T-helper 1 cell (primary cell): Measurements from ENCODE around the gene ASMT.
"Not testable (repeated sequence)": the region's sequence is repeated elsewhere in the genome, so short reads cannot be mapped to it uniquely, and the experiment has no call there.

Source experiments
- DNase-seq, 5 donors: peaks; one replicate each; pipeline ENCODE4 v3.0.0-alpha.2; 2012 to 2020
- total RNA-seq, 4 donors: gene quantifications; one replicate each; lab custom pipeline; 2026; lab: John Stamatoyannopoulos, UW

The ASMT gene, protein sequence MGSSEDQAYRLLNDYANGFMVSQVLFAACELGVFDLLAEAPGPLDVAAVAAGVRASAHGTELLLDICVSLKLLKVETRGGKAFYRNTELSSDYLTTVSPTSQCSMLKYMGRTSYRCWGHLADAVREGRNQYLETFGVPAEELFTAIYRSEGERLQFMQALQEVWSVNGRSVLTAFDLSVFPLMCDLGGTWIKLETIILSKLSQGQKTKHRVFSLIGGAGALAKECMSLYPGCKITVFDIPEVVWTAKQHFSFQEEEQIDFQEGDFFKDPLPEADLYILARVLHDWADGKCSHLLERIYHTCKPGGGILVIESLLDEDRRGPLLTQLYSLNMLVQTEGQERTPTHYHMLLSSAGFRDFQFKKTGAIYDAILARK
- total RNA-seq, result 0 to 0.71 (median 0.46) reads per million in 4 donors

DNA sequence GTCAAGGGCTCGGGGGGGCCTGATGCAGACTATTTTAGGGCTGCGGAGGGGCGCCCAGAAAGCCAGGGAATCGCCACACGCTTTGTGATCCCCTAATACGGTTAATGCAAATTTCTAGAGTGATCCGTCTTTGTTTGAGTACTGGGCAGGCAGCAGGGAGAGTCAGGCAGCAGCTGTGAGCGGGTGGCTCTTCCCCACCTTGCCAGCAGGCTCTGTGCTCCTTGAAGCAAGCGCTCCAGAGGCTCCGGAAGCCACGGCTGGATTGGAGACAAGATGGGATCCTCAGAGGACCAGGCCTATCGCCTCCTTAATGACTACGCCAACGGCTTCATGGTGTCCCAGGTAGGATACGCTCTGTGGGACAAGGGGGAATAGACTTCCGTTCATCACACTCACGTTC lies at the start of gene ASMT:
ASMT (plus strand) TSS at position 133 of the 400 bp plus-strand sequence; CDS start at position 274, 141 bp downstream.
- no peak for DNase-seq

DNA sequence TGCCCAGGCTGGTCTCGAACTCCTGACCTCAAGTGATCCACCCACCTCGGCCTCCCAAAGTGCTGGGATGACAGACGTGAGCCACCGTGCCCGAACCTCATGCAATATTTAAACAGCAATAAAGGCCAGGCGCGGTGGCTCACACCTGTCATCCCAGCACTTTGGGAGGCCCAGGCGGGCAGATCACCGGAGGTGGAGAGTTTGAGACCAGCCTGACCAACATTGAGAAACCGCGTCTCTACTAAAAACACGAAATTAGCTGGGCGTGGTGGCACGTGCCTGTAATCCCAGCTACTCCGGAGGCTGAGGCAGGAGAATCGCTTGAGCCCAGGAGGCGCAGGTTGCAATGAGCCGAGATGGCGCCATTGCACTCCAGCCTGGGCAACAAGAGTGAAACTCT lies 40.7 kb upstream of the ASMT start:
- DNase-seq, result not testable (repeated sequence)

DNA sequence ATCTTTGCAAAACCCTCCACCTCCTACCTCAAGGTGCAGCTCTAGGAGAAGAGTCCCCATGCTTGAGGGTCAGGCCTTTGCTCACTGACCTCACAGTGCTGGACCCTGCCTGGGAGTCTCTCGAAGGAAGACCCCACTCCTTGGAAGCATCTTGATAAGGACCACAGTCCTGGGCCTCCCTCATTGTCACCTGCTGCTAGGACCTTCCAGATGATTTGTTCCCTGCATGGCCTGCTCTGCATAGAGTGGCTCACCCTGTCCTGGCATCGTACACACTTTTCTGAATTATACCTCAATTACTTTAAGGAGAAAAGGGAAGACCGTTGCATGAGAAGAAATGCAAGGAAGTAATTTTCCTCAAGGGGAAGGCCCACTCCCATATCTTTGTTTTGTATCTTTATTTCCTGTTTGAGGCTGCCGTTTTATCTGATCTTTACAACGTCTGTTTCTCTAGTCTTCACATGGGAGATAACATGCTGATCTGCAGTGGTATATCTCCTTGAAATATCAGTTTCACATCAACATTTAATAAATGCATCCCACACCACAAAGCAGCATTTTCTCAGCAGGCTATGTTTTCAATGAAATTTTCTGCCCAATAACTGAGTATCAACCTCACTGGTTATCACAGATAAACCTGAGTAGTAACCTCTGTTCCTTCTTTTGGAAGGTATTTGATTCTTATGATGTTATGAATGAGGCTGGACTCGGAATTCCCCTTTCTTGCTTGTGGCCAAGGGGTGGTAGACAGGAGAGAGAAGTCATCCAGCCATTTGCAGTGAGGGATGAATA lies 38.5 kb upstream of the ASMT start:
- peak in 1 of 5 donors; percentile 46 for DNase-seq

- DNase-seq, result no peak
Measured at GRCh38 chrX:1577845-1578244, 37.0 kb upstream of the ASMT start.

DNA sequence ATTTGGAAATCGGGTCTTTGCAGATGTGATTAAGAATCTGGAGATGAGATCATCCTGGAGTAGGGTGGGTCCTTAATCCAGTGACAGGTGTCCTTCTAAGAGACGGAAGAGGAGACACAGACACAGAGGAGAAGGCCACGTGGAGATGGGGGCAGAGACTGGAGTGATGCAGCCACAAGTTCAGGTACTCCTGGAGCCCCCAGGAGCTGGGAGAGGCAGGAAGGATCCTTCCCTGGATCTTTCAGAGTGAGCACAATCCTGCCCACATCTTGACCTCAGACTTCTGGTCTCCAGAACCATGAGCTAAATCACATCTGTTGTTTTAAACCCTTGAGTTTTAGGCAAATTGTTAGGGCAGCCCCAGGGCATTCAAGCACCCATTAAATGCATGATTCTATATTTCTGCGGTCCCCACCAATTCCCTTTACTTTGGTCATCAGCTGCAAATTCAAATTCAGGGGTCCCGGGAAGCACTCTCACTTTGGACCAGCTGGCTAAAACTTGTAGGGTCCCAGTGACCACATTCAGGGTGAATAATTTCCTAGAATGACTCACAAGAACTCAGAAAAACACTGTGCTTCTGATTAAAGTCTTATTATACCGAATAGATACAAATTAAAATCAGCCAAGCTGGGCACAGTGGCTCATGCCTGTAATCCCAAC lies 36.2 kb upstream of the ASMT start:
- no peak for DNase-seq

DNA sequence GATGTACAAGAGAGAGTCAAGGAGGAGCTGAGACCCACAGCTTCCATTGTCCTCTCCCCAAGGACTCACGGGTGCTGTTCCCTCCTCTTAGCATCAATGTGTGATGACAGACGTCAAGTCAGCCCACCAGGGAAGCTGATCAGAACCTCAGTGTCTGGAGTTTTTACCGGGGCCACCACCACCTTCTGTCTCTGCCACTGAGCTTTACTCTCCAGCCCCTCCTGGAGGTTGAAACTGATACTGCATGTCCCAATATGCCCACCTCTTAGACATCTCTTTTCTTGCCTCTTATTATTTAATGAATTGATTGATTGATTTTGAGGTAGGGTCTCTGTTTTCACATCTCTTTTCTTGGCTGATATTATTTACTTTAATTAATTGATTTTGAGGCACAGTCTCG lies 33.7 kb upstream of the ASMT start:
- DNase-seq, result peak; percentile 37 to 87 (median 61)

DNA sequence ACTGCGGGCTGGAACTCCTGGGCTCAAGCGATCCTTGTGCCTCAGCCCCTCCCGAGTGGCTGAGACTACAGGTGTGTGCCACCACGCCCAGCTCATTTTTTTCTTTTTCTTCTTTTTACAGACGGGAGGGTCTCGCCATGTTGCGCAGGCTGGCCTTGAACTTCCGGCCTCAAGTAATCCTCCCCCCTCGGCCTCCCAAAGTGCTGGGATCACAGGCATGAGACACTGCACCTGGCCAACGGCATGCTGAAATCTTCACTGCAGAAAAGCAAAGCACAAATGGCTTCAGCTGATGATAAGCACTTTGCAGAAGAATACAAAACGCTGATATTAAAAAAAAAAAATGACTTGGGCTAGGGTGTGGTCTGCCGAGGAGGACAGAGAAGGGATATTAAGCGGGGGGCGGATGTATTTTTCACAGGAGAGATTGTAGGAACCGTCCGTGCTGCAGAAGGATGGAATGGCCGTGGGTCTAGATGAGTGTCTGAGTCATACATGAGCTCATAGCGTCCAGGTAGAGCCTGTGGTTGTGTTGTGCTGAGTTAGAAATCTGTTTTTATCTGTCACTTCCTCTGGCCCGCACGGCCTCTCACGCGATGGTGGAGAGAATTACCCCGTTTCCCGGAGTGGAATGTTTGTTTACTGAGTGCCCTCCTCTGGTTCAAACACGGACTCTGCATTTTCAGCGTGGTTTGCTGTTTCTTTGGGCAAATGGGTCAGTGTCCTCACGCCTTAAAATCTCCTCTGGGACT lies 32.0 kb upstream of the ASMT start:
- peak in 1 of 5 donors; percentile 89 for DNase-seq

GRCh38 chrX:1584237-1585011 lies 30.4 kb upstream of the ASMT start:
- DNase-seq, result no peak

GRCh38 chrX:1587161-1587560 lies 27.7 kb upstream of the ASMT start:
- no peak for DNase-seq

- no peak for DNase-seq
Measured at GRCh38 chrX:1589356-1590130, 25.3 kb upstream of the ASMT start.

DNA sequence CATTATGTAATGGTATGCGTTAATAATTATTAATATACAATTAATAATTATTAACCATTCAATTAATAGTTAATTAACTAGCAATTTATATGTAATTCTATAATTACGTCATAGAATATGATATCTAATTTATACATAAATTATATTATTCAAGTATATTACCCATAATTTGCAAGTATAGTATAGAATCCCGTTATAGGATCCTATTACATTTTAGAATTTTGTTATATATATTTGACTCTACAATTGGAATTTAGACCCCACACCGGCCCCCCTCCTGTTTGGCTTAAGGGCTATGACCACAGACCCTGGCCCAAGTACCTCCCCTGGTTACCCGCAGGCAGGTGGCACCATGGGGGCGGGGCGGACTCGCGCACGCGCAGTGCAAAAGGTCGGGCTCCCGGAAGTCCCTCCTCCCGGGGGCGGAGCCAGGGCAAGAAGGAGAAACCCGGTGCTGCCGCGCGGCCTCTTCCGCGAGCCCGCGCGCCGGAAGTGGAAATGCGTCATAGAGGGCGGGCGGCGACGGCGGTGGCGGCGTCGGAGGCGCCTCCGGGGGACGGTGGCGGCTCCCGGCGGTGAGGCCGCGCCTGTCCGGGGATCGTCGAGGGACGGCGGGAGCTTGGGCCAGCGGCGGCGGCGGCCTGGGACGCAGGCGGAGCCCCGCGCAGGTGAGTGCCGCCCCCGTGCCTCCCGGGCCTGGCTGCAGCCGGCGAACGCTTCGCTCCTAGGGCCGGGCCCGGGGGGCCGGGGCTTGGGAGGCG lies 23.6 kb upstream of the ASMT start, which contains the start of gene AKAP17A:
AKAP17A (plus strand) TSS at position 503 of the 761 bp plus-strand sequence. CDS start 1,859 bp downstream, outside the sequence.
- peak; percentile 93 to 98 (median 94) for DNase-seq

DNA sequence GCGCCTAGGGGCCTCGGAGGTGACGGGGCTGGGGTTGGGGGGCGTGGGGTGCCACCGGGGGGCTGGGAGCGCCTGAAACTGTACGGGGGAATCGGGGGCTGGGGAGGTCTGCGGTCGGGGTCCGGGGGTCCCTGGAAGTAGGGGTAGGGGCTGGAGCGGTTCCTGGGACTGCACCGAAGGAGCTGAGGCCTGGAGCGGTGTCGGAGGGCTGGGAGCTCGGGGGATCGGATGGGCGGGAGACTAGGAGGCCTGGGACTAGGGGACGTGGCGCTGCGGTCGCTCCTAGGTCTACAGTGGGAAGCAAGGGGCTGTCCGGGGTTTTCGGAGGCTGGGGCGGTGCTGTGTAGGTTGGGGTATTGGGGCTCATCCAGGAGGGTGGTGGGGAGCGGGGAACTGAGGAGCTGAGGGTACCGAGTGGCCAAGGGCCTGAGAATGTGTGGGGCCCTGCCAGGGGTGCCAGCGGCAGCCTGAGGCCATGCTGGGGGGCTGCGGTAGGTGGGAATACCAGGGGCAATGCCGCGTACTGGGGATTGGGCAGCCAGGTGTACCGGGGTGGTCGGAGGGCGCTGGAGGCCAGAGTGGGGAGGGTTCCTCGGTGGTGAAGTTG lies 22.9 kb upstream of the ASMT start:
- no peak for DNase-seq

- no peak for DNase-seq
Measured at GRCh38 chrX:1592470-1593142, 22.3 kb upstream of the ASMT start.

- no peak for DNase-seq
Measured at GRCh38 chrX:1593286-1594271, 21.3 kb upstream of the ASMT start.

DNA sequence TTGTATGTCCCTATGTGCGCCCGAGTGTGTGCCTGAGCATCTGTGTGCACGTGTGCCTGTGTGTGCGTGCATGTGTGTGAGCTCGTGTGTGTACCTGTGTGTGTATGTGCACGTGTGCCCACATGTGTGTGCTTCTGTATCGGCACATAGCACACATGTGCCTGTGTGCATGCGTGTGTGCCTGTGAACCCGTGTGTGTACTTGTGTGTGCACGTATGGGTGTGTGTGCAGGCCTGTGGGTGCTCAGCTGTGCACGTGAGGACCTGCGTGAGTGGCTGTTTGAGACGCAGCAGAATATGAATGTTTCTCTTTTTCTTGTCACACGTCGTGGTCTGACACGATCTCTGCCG lies 19.2 kb upstream of the ASMT start:
- DNase-seq, result no peak

- no peak for DNase-seq
Measured at GRCh38 chrX:1596676-1597344, 18.0 kb upstream of the ASMT start.

- DNase-seq, result no peak
Measured at GRCh38 chrX:1597345-1598020, 17.4 kb upstream of the ASMT start.
